Bone marrow (tissue), 2 donors: ENCODE measurements around the gene LHFPL5.

Source experiments
- DNase-seq, 2 donors: peaks; one replicate each; lab custom pipeline; 2025; lab: John Stamatoyannopoulos, UW

Gene LHFPL5

DNA sequence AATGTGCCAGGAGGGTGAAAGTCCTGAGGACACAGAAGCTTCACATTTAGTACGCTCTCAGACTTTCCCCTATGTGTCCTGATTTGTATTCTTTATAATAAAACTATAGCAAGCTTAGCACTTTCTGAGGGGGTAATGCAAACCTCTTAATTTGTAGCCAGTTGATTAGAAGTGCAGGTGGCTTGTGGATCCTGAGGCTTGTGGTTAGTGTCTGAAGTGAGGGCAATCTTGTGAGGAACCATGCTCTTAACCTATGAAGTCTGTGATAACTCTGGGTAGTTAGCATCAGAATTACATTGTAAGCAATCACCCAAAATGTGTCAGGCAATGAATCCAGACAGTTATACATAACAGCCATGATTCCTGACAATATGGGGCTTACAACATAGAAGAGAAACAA is 51.1 kb downstream of the LHFPL5 start:
- DNase-seq: no peak

DNA sequence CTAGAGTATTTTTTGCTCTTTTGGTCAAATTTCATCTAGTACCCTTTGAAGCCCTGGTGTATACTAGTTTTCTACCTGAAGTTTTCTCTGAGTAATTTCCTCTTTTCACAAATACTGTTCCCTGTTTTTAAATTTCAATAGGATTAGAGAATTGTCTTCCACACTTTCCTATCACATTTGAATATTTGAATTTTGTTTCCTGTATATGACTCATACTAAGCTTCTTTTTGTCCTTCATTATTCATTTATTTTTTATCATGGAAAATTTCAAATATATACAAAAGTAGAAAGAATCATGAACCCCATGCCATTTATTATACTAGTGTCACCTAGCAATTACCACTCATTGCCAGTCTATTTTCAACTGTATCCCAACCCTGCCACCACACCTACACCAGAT is 52.7 kb downstream of the LHFPL5 start:
- no peak for DNase-seq

DNA sequence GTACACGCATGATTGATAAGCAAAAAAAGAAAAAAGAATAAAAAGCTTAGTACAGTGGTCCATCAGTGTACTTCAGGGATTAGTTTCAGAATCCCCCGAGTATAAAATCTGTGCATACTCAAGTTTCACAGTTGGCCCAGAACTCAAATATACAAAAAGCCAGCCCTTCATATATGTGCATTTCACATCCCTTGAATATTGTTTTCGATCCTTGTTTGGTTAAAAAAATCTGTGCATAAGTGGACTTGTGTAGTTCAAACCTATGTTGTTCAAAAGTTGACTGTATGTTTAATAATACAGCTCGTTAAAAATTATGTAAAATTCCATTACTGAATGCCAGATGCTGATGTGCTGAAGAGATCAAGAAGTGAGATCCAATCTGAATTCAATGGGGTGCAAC is 54.2 kb downstream of the LHFPL5 start:
- no peak for DNase-seq
